ENCODE results near the gene CCDC13. TPM values are rescaled to one million over a fixed set of nuclear protein-coding genes. Genes with fewer than 3 reads are reported as not detected.

Gene CCDC13
- total and polyA plus RNA-seq, 8 donors: 0.90 to 3.5 (median 2.0) TPM

- Histone ChIP-seq H3K27me3 (no peaks in the 10 kb centered on the region), H3K27ac (no peak overlapping the region), H3K4me1 (peaks cover 0 to 4% of the 10 kb centered on the region in 2 donors), H3K9me3 (no peaks in the 10 kb centered on the region), H3K36me3 (no peaks in the 10 kb centered on the region), H3K4me3 (no peak overlapping the region)
- intact Hi-C loops (cut with DNase I): loop anchor here in 1 of 2 donors (10.0 kb wide), 1 partner anchor 175 kb away; no protein-coding TSS in a partner anchor
- peak in 2 of 4 donors; percentile 32 to 57 for DNase-seq
- TF ChIP-seq, protein P1, sequence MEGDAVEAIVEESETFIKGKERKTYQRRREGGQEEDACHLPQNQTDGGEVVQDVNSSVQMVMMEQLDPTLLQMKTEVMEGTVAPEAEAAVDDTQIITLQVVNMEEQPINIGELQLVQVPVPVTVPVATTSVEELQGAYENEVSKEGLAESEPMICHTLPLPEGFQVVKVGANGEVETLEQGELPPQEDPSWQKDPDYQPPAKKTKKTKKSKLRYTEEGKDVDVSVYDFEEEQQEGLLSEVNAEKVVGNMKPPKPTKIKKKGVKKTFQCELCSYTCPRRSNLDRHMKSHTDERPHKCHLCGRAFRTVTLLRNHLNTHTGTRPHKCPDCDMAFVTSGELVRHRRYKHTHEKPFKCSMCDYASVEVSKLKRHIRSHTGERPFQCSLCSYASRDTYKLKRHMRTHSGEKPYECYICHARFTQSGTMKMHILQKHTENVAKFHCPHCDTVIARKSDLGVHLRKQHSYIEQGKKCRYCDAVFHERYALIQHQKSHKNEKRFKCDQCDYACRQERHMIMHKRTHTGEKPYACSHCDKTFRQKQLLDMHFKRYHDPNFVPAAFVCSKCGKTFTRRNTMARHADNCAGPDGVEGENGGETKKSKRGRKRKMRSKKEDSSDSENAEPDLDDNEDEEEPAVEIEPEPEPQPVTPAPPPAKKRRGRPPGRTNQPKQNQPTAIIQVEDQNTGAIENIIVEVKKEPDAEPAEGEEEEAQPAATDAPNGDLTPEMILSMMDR (IDR thresholded peaks at IDR 0.05): no peak
- ATAC-seq: no peak
These were observed 33.5 kb downstream of the CCDC13 start for GRCh38 chr3:42739401-42740158.

GRCh38 chr3:42736531-42736930 lies 36.5 kb downstream of the CCDC13 start:
- Histone ChIP-seq H3K9me3 (no peaks in the 10 kb centered on the region), H3K4me3 (no peak overlapping the region), H3K4me1 (no peaks in the 10 kb centered on the region), H3K36me3 (no peaks in the 10 kb centered on the region), H3K27me3 (no peaks in the 10 kb centered on the region), H3K27ac (no peak overlapping the region)
- intact Hi-C loops (cut with DNase I): no loop called here
- TF ChIP-seq, protein P1 (IDR thresholded peaks at IDR 0.05): no peak
- DNase-seq: no peak
- no peak for ATAC-seq

- H3K4me1 ChIP-seq: no peaks in the 10 kb centered on the region
- intact Hi-C loops (cut with DNase I): no loop called here
- DNase-seq: no peak
- H3K36me3 ChIP-seq: no peaks in the 10 kb centered on the region
- H3K4me3 ChIP-seq: no peak overlapping the region
- TF ChIP-seq, protein P1 (IDR thresholded peaks at IDR 0.05): no peak
- no peaks in the 10 kb centered on the region for H3K27me3 ChIP-seq
- no peak for ATAC-seq
- no peak overlapping the region for H3K27ac ChIP-seq
- H3K9me3 ChIP-seq: no peaks in the 10 kb centered on the region
These were observed 37.0 kb downstream of the CCDC13 start for GRCh38 chr3:42736081-42736480.

DNA sequence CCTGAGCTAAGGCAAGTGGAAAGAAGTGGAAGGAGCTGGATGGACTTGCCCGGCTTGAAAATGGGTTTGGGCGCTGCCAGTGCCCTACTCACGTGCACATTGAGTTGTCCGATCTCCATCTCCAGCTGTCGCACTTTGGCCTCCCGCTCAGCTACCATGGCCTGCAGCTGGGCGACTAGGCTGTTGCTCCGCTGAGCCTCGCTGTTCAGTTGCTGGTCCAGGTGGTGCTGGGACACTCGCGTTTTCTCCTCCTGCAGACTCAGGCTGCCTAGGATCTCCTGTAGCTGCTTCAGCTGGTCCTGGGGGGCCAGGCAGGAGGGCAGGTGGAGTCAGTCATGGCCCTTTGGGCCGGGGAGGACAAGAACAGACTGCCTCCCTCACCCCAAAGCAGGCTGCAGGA lies 37.4 kb downstream of the CCDC13 start:
- Histone ChIP-seq H3K36me3 (no peaks in the 10 kb centered on the region), H3K27ac (no peak overlapping the region), H3K27me3 (no peaks in the 10 kb centered on the region), H3K4me3 (no peak overlapping the region), H3K4me1 (no peaks in the 10 kb centered on the region), H3K9me3 (no peaks in the 10 kb centered on the region)
- intact Hi-C loops (cut with DNase I): no loop called here
- no peak for ATAC-seq
- TF ChIP-seq, protein P1 (IDR thresholded peaks at IDR 0.05): no peak
- peak in 1 of 4 donors; percentile 61 for DNase-seq

DNA sequence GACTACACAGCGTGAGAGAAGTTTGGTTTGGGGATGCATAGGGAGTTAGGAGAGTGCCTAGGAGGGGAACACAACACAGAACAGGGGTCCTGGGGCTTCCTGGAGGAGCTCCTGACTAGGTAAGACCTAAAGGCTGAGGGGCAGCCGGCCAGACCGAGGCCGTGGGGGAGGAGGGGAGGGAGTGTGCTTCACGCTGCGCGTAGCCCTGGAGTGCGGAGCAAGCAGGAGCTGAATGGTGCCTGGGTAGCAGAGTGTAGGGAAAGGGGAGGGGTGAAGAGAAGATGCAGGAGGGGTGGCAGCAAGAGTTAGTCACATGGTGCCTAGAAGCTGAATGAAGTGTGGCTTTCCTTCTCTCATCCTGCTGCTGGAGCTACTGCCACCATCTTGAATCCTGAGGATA lies 38.0 kb downstream of the CCDC13 start:
- ATAC-seq: no peak
- Histone ChIP-seq H3K36me3 (no peaks in the 10 kb centered on the region), H3K4me3 (no peak overlapping the region), H3K27me3 (no peaks in the 10 kb centered on the region), H3K9me3 (no peaks in the 10 kb centered on the region), H3K4me1 (no peaks in the 10 kb centered on the region), H3K27ac (no peak overlapping the region)
- peak in 1 of 4 donors; percentile 10 for DNase-seq
- intact Hi-C loops (cut with DNase I): no loop called here
- TF ChIP-seq, protein P1 (IDR thresholded peaks at IDR 0.05): no peak

Measured in left lung (tissue), 10 donors.